HuH-7.5 (cell line): ENCODE measurements around the gene FKRP.
A peak's percentile ranks its signal among the peaks of the same experiment; 100 is the strongest.
"Not testable (repeated sequence)": the region's sequence is repeated elsewhere in the genome, so short reads cannot be mapped to it uniquely, and the experiment has no call there.

Experiments used
- DNase-seq: peaks from one replicate; pipeline ENCODE4 v3.0.0; 2011; ENCODE audit warnings: low spot score

The FKRP gene

GRCh38 chr19:46786236-46787039 lies 40.6 kb downstream of the FKRP start:
- DNase-seq, result peak; percentile 59

- DNase-seq, result no peak
Observed at GRCh38 chr19:46787040-46787330, 41.1 kb downstream of the FKRP start.

DNA sequence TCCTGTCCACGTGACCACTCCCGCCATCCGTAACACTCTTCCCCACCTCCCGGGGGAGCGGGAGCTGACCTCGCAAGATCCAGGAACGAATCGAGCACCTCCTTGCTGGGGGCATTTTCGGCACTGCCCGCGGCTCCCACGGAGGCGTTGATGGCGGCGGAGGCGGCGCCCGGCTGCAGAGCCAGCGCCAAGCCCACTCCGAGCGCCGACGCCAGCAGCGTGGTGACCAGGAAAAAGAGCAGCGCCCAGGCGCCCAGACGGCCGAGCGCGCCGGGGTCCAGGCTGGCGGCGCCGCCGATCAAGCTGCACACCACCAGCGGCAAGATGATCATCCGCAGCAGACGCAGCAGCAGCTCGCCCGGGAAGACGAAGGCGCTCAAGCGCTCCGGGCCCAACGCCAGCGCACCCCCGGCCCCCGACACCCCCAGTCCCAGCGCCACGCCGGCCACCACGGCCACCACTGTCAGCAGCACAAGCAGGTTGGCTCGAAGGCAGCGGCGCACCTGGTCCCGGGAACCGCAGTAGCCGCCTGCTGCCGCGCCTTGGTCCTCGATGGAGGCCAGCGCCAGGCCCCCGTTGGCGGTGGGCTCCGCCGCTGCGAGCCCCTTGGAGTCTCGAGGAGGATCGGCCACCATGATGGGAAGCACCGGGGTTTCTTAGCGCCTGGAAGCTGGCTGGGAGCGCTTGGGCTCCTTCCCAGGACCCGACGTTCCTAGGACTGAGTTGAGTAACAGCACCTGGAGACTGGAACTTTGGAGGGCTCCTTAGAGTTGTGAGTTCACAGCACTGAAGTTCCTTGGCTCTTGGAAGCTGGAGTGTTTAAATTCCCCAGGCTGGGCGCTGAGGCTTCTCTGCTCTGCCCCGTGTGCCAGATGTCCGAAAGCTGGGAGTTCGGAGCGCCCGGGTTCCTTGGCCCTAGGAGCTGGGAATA lies 41.7 kb downstream of the FKRP start:
- DNase-seq, result peak; percentile 75

- peak; percentile 97 for DNase-seq
Observed at GRCh38 chr19:46788262-46788967, 42.6 kb downstream of the FKRP start, which contains the start of gene SLC1A5. TSS of gene SLC1A5 (minus strand) at chr19:46788594. CDS start at chr19:46787965, 629 bp downstream.

DNA sequence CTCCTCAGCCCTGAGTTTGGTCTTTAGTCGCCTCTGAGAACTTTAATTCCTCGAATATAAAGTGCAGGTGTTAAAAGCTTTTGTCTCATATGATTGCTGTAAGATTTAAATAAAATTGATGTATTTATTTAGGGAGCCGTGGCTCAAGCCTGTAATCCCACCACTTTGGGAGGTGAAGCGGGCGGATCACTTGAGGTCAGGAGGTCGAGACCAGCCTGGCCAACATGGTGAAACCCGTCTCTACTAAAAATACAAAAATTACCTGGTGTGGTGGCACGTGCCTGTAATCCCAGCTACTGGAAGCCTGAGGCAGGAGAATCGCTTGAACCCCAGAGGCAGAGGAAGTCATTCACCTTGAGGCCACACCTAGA lies 43.1 kb downstream of the FKRP start:
- DNase-seq, result no peak

GRCh38 chr19:46789371-46789770 lies 43.5 kb downstream of the FKRP start:
- no peak for DNase-seq

- no peak for DNase-seq
Observed at GRCh38 chr19:46791944-46792343, 46.1 kb downstream of the FKRP start.

- no peak for DNase-seq
Observed at GRCh38 chr19:46797881-46798280, 52.0 kb downstream of the FKRP start.

DNA sequence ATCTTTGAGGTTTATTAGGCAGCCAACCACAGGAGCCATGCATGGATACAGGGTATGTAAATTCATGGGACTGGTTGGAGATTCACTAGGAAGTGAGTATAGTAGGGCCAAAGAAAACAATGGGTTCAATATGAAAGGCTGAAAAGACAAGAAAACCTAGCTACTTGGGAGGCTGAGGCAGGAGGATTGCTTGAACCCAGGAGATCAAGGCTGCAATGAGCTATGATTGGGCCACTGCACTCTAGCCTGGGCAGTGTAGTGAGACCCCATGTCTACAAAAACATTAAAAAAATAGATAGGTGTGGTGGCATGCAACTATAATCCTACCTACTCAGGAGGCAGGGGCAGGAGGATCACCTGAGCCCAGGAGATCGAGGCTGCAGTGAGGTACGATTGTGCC lies 52.9 kb downstream of the FKRP start:
- DNase-seq, result no peak

DNA sequence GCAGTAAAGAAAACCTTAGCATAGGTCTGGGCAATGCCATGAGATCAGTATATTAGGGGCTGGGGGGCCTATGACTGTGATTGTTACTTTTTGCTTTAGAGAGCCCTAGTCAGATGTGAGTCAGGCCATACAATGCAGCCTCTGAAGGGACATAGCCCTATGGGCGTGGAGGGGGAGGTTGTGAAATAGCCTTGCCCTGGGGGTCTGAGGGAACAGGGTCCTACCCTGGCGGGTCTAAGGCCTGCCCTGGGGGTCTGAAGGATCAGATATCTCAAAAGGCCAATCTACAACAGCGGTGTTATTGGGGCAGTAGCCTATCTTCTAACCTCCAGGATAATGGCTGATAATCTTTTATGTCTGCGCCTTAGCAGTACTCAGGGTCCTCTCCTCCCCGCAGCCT lies 56.3 kb downstream of the FKRP start:
- DNase-seq, result no peak

GRCh38 chr19:46803555-46803954 lies 57.7 kb downstream of the FKRP start:
- DNase-seq, result no peak

DNA sequence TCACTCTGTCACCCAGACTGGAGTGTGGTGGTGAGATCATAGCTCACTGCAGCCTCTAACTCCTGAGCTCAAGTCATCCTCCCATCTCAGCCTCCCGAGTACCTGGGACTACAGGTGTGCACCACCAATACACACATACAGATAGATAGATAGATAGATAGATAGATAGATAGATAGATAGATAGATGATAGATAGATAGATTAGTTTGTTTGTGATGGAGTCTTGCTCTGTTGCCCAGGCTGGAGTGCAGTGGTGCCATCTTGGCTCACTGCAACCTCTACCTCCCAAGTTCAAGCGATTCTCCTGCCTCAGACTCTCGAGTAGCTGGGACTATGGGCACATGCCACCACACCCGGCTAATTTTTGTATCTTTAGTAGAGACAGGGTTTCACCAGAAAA lies 58.6 kb downstream of the FKRP start:
- not testable (repeated sequence) for DNase-seq

DNA sequence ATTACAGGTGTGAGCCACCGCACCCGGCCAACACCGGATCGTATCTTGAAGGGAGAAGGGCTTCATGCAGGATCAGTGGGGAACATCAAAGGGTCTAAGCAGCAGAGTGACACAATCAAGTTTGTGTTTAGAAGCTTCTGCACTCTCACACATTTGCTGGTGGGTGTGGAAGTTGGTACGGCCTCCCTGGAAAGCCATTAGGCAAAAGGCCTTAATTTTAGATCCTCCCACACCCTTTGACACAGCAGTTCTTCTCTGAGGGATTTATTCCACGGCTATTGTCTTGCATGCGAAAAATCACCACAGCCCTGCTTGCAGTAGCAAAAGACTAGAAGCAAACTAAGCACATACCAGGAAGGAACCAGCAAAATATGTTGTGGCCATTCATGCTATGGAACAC lies 60.8 kb downstream of the FKRP start:
- no peak for DNase-seq
